GM20000 (cell line): ENCODE data around the gene ALG8.

Source experiments
- DNase-seq: peaks from one replicate; pipeline ENCODE4 v3.0.0; 2012; ENCODE audit warnings: low spot score
- CTCF ChIP-seq: IDR thresholded peaks from 2 replicates; pipeline ENCODE4 v1.5.1; 2012; ENCODE audit warnings: mild to moderate bottlenecking, control low read depth; ENCODE audit errors: extremely low read depth, missing control alignments

The ALG8 gene

DNA sequence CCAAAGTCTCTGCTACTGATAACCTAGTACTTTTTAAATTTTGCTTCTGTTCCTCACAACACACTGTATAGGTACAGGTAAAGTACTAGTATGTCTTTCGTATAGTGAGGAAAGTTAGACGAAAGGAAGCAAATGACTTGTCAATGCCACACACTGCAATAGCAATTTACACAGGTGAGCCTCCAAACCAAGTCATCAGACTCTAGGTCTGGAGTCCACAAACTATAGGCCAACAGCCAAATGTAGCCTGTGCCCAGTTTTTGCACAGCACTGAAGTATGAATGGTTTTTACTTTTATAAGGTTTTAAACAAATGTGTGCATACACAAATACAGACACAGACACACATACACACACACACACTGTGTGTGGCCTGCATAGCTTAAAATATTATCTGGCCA lies 28.1 kb downstream of the ALG8 start:
- no peak for DNase-seq
- no peak for TF ChIP-seq CTCF

- no peak for DNase-seq
- no peak for TF ChIP-seq CTCF
Observed at GRCh38 chr11:78110830-78111229, 28.6 kb downstream of the ALG8 start.

GRCh38 chr11:78110351-78110750 lies 29.1 kb downstream of the ALG8 start:
- TF ChIP-seq CTCF: no peak
- DNase-seq: no peak

DNA sequence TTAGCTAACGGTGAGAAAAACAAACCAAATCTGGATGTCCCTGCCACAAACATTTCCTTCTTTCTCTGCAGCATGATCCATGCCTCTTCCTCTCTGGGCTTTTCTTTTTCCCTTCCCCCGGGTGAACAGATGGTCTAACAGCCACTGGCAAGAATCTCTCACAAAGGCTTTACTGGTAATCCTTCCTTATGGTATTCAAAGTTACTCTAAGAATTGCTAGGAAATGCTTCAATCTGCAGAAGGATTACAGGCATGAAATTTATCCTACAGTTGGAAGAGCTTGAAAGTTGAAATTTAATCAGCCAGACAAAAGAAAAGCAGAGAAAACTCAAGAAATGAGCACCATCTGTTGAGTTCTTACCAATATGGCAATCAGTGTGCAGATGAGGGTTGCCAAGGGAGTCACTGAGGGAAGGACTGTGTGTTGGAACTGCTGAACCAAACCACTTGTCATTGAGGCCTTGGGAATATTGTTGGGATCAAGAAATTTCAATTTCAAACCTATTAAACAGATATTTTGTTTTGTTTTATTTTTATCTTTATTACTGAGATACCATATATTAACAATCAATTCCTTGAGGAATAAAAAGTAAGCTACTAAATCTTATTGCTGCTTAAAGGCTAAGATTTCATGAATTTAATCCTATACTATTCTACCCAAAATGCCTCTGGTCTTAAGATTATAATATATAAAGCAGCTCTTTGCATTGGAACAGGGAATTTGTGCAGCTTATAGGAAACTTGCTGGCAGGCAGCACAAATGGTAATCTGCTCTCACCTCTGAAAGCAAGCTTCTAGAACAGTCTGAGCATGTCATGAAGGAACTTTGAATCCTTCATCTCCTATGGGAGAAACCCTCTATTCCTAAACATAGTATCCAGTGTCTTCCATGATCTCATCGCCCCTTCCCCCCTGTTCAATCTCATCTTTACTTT lies 30.1 kb downstream of the ALG8 start:
- no peak for TF ChIP-seq CTCF

DNA sequence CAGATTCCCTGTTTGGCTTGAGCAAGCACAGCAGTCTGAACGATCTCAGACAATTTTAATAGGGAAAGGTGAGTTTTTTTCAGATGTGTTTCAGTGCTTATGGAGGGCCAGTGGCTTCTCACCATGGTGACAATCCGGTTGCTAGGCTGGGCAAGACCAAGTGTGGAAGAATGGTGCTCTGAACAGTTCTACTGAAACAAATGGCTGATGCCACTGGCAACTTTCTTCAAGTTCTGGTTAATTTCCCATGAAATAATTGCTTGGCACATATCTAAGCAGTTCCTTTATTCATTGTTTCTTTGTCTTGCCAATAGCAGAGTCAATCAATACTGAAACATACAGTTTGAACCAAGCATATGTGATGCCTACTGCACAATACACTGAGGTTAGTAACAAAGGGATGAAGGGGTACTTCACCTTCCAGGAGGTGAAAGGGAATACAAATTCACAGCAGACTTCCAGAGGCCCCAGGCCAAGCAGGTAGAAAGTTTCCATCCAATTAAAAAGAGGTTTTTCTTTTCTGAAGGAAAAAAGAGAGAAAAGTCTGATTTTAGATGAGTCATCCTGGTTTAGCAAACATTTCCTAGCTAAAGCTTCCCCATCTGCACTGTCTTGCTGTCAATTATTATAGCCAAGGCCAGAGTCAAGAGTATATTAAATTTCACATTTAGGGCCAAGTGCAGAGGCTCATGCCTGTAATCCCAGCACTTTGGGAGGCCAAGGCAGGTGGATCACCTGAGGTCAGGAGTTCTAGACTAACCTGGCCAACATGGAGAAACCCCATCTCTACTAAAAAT lies 38.6 kb downstream of the ALG8 start:
- no peak for TF ChIP-seq CTCF
- DNase-seq: no peak

More for the DNA sequence above, 30.1 kb downstream of the ALG8 start:
- DNase-seq: no peak

DNA sequence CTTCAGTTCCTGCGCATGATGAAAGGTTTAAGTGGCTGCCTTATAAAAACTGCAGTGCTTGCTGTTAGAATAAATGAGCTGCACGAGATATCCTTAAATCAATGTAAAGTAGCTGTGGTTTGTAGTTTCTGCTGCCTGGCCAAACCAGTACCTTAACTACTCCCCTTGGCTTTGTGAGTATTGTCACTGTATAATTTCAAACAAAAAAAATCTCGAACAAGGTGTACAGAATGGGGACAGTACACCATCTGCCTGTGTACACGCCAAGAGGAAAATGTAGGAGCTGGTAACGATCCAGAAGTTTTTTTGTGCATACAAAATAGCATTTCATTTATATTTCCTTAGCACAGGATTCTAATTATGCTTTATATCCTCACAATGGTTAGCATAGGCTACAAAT lies 39.2 kb downstream of the ALG8 start:
- TF ChIP-seq CTCF: no peak
- DNase-seq: no peak

DNA sequence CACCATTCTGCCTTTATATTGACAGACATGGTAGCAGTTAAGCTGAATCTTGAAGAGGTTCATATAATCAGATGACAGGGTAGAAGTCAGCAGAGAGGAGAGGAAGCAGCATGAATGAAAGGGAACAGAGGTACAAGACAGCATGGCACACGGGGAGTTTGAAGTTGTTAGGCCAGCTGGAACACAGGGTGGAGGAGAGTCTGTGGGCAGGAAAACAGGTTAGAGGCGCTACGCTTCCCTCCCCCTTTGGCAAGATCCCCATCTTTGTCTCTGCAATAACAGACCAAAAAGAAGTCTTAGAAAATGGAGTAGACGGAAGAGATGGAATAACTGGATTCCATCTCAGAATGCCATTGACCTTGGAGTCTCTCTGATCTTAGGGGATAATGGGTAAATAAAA lies 39.8 kb downstream of the ALG8 start:
- TF ChIP-seq CTCF: no peak
- no peak for DNase-seq
